DND-41 (cell line): ENCODE results near the gene TMEM109.

ENCODE experiments used
- ATAC-seq: fragments of 200-7000 bp; cut with Tn5 transposase; 3 replicates; pipeline ENCODE4 v1.9.1; 2021; ENCODE audit warnings: low read depth; ENCODE audit not compliant: insufficient read depth
- DNase-seq: peaks from one replicate; pipeline ENCODE4 v3.0.0-alpha.2; 2020
- H2AFZ ChIP-seq: 2 replicates; pipeline ENCODE4 v1.6.0; 2012; ENCODE audit warnings: low read depth, low read length
- H3K27ac ChIP-seq: 2 replicates; pipeline ENCODE4 v1.5.1; 2012; ENCODE audit warnings: low read length, inconsistent platforms
- H3K27me3 ChIP-seq: fragments of 200-600 bp; sonication (generic); 2 replicates; pipeline ENCODE4 v1.6.0; 2012; ENCODE audit warnings: low read length, mild to moderate bottlenecking, inconsistent platforms; ENCODE audit not compliant: insufficient read depth, poor library complexity
- H3K36me3 ChIP-seq: 2 replicates; pipeline ENCODE4 v1.5.1; 2012; ENCODE audit warnings: low read length, inconsistent platforms; ENCODE audit not compliant: insufficient read depth
- H3K4me1 ChIP-seq: 2 replicates; pipeline ENCODE4 v1.5.1; 2012; ENCODE audit warnings: mild to moderate bottlenecking, low read length; ENCODE audit not compliant: insufficient read depth
- H3K4me2 ChIP-seq: 2 replicates; pipeline ENCODE4 v1.6.0; 2012; ENCODE audit warnings: mild to moderate bottlenecking, moderate library complexity, low read length, inconsistent platforms; ENCODE audit not compliant: insufficient read depth
- H3K4me3 ChIP-seq, 2 experiments: fragments of 200-600 bp in 1 of 2; shearing (Covaris generic) in 1 of 2; 2 replicates each; pipeline ENCODE4 v1.5.1; 2012 to 2016; ENCODE audit warnings: inconsistent platforms in 2 of 2, low read length in 2 of 2, mild to moderate bottlenecking in 2 of 2, low read depth in 1 of 2, moderate library complexity in 1 of 2
- H3K79me2 ChIP-seq: 2 replicates; pipeline ENCODE4 v1.6.0; 2012; ENCODE audit warnings: low read length, inconsistent platforms; ENCODE audit not compliant: insufficient read depth
- H3K9ac ChIP-seq: 2 replicates; pipeline ENCODE4 v1.6.0; 2012; ENCODE audit warnings: low read depth, mild to moderate bottlenecking, inconsistent platforms, low read length, moderate library complexity
- H3K9me3 ChIP-seq: 2 replicates; pipeline ENCODE4 v1.5.1; 2012; ENCODE audit warnings: low read length, moderate library complexity, mild to moderate bottlenecking, inconsistent platforms; ENCODE audit not compliant: insufficient read depth, severe bottlenecking
- H4K20me1 ChIP-seq: 2 replicates; pipeline ENCODE4 v1.6.0; 2012; ENCODE audit warnings: low read length; ENCODE audit not compliant: insufficient read depth
- EZH2 ChIP-seq: IDR thresholded peaks from 3 replicates; pipeline ENCODE4 v1.6.1; 2012; ENCODE audit warnings: borderline replicate concordance, low read depth, mild to moderate bottlenecking, moderate library complexity, low read length, inconsistent platforms; ENCODE audit not compliant: severe bottlenecking
- TF ChIP-seq, protein P1 (sequence below): IDR thresholded peaks from 2 replicates; pipeline ENCODE4 v1.5.1; 2012; ENCODE audit warnings: borderline replicate concordance, low read length, moderate library complexity, mild to moderate bottlenecking; ENCODE audit not compliant: poor library complexity, severe bottlenecking; ENCODE audit errors: extremely low read depth

The TMEM109 gene

DNA sequence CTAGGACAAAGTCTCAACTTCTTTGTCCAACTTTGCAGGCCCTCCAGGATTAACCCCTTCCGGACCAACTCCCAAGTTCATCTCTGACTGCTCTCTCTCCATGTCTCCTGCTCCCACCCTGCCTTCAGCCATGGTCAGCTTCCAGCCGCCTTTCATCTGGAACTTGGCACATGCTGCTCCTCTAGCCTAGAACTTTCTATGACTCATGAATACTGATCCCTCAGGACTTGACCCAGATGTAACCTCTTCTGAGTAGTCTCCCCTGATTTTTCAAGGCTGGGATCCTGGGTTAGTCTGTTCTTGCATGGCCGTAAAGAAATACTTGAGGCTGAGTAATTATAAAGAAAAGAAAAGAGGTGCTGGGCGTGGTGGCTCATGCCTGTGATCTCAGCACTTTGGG lies 43.2 kb downstream of the TMEM109 start:
- TF ChIP-seq, protein P1, sequence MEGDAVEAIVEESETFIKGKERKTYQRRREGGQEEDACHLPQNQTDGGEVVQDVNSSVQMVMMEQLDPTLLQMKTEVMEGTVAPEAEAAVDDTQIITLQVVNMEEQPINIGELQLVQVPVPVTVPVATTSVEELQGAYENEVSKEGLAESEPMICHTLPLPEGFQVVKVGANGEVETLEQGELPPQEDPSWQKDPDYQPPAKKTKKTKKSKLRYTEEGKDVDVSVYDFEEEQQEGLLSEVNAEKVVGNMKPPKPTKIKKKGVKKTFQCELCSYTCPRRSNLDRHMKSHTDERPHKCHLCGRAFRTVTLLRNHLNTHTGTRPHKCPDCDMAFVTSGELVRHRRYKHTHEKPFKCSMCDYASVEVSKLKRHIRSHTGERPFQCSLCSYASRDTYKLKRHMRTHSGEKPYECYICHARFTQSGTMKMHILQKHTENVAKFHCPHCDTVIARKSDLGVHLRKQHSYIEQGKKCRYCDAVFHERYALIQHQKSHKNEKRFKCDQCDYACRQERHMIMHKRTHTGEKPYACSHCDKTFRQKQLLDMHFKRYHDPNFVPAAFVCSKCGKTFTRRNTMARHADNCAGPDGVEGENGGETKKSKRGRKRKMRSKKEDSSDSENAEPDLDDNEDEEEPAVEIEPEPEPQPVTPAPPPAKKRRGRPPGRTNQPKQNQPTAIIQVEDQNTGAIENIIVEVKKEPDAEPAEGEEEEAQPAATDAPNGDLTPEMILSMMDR: no peak
- TF ChIP-seq EZH2: no peak
- DNase-seq: no peak
- no peak for ATAC-seq
- Histone ChIP-seq H3K4me1 (no peaks in the 10 kb centered on the region), H3K79me2 (no peaks in the 10 kb centered on the region), H2AFZ (no peak overlapping the region), H3K27ac (no peak overlapping the region), H3K4me2 (no peak overlapping the region), H4K20me1 (no peaks in the 10 kb centered on the region), H3K4me3 (no peak overlapping the region), H3K9me3 (no peaks in the 10 kb centered on the region), H3K27me3 (peaks cover 3% of the 10 kb centered on the region), H3K36me3 (no peaks in the 10 kb centered on the region), H3K9ac (no peak overlapping the region)

DNA sequence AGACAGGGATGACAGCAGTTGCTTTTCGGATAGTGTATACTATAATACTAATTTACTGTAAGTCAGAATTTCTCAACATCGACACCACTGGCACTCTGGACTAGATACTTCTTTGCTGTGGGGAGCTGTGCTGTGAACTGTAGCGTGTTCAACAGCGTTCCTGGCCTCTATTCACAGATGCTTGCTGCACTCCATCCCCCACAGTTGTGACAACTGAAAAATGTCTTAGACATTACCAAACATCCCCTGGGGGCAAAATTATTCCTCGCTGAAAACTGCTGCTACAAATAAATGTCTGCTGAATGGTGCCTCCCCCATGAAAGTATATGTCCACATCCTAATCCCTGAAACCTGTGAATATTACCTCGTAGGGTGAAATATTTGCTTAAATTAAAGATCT lies 45.5 kb downstream of the TMEM109 start:
- H4K20me1 ChIP-seq: no peaks in the 10 kb centered on the region
- H3K27me3 ChIP-seq: no peaks in the 10 kb centered on the region
- no peaks in the 10 kb centered on the region for H3K9me3 ChIP-seq
- no peak overlapping the region for H2AFZ ChIP-seq
- no peaks in the 10 kb centered on the region for H3K36me3 ChIP-seq
- no peak overlapping the region for H3K9ac ChIP-seq
- TF ChIP-seq, protein P1: no peak
- TF ChIP-seq EZH2: no peak
- H3K27ac ChIP-seq: no peak overlapping the region
- no peaks in the 10 kb centered on the region for H3K4me1 ChIP-seq
- H3K79me2 ChIP-seq: no peaks in the 10 kb centered on the region
- ATAC-seq: no peak
- no peak overlapping the region for H3K4me2 ChIP-seq
- H3K4me3 ChIP-seq: no peak overlapping the region
- DNase-seq: no peak

DNA sequence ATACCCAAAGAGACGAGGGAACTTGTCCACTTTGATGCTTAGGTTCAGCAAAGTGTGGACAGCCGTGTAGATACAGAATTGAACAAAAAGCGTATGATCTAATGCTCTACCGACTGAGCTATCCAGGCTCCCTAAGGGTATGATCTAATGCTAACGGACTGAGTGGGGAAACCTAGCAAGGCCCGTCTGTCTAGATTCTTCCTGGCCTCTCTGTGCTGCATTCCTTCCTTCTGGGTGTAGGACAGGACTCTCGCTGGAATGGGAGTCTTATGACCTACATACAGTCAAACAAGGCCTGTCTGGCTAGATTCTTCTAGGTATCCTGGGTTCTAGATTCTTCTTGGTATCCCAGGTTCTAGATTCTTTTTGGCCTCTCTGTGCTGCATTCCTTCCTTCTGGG lies 46.4 kb downstream of the TMEM109 start:
- Histone ChIP-seq H3K9me3 (no peaks in the 10 kb centered on the region), H3K27me3 (no peaks in the 10 kb centered on the region), H3K27ac (no peak overlapping the region), H3K79me2 (no peaks in the 10 kb centered on the region), H3K9ac (no peak overlapping the region), H2AFZ (no peak overlapping the region), H3K36me3 (no peaks in the 10 kb centered on the region), H4K20me1 (no peaks in the 10 kb centered on the region), H3K4me1 (no peaks in the 10 kb centered on the region), H3K4me2 (no peak overlapping the region), H3K4me3 (no peak overlapping the region)
- DNase-seq: no peak
- TF ChIP-seq, protein P1: no peak
- TF ChIP-seq EZH2: no peak
- ATAC-seq: no peak

DNA sequence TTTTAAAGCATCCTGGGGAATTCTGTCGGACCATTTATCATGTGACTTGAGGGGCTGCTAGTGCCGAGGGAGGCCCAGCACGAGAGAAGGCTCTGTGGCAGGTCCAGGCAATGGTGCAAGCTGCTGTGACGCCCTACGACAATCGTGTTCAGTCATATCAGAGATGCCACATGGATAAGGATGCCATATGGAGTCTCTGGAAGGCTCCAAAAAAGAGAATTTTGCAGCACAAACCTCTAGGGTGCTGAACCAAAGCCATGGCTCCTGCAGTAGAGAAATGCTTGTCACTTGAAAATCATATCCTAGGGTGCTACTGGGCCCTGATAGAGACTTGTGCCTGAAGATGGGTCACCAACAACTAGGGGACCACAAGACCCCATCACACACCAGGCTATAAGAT lies 50.8 kb downstream of the TMEM109 start:
- Histone ChIP-seq H3K9me3 (no peaks in the 10 kb centered on the region), H3K4me3 (no peak overlapping the region), H3K9ac (no peak overlapping the region), H3K79me2 (no peaks in the 10 kb centered on the region), H3K36me3 (no peaks in the 10 kb centered on the region), H3K4me1 (no peaks in the 10 kb centered on the region), H3K27ac (no peak overlapping the region), H4K20me1 (no peaks in the 10 kb centered on the region), H3K27me3 (no peaks in the 10 kb centered on the region), H3K4me2 (no peak overlapping the region), H2AFZ (no peak overlapping the region)
- DNase-seq (no peak), ATAC-seq (no peak)
- TF ChIP-seq, protein P1: no peak
- no peak for TF ChIP-seq EZH2
